Fibroblast of lung (primary cell): ENCODE data around the gene LCNL1. TPM values are rescaled to one million over a fixed set of nuclear protein-coding genes. Genes with fewer than 3 reads are reported as not detected.

Experiments used
- DNase-seq, 2 donors: peaks; one replicate each; pipeline versions ENCODE4 v3.0.0 to v3.0.0-alpha.2; 2010; ENCODE audit warnings: low read depth in 2 of 2
- H2AFZ ChIP-seq: 2 replicates; pipeline ENCODE4 v1.5.1; 2012; ENCODE audit warnings: low read length, control low read depth, inconsistent platforms
- H3K27ac ChIP-seq: 2 replicates; pipeline ENCODE4 v1.5.1; 2011; ENCODE audit warnings: low read length, control low read depth; ENCODE audit not compliant: insufficient read depth
- H3K27me3 ChIP-seq: 2 replicates; pipeline ENCODE4 v1.5.1; 2011; ENCODE audit warnings: mild to moderate bottlenecking, low read length; ENCODE audit not compliant: control insufficient read depth, insufficient read depth
- H3K36me3 ChIP-seq: 2 replicates; pipeline ENCODE4 v1.5.1; 2011; ENCODE audit warnings: low read length; ENCODE audit not compliant: control insufficient read depth, insufficient read depth
- H3K4me1 ChIP-seq: 2 replicates; pipeline ENCODE4 v1.5.1; 2011; ENCODE audit warnings: low read length; ENCODE audit not compliant: control insufficient read depth, insufficient read depth; ENCODE audit errors: extremely low read depth
- H3K4me2 ChIP-seq: 2 replicates; pipeline ENCODE4 v1.5.1; 2011; ENCODE audit warnings: low read length, control low read depth; ENCODE audit not compliant: insufficient read depth; ENCODE audit errors: extremely low read depth
- H3K4me3 ChIP-seq, 4 experiments: fragments of 200-600 bp in 1 of 4; sonication (generic) in 1 of 4; replicated peaks in 1 of 4; 2 replicates each; pipeline ENCODE4 v1.5.1; 2011 to 2016; ENCODE audit warnings: low read length in 4 of 4, low read depth in 3 of 4, mild to moderate bottlenecking in 3 of 4, control low read depth in 2 of 4, inconsistent platforms in 1 of 4, mixed read lengths in 1 of 4; ENCODE audit not compliant: insufficient read depth in 1 of 4; ENCODE audit errors: control extremely low read depth in 1 of 4
- H3K79me2 ChIP-seq: 2 replicates; pipeline ENCODE4 v1.5.1; 2012; ENCODE audit warnings: mild to moderate bottlenecking, low read length, inconsistent platforms; ENCODE audit not compliant: control insufficient read depth, insufficient read depth
- H3K9ac ChIP-seq: 2 replicates; pipeline ENCODE4 v1.5.1; 2011; ENCODE audit warnings: mild to moderate bottlenecking, low read length, control low read depth; ENCODE audit not compliant: insufficient read depth
- H3K9me3 ChIP-seq: 2 replicates; pipeline ENCODE4 v1.5.1; 2012; ENCODE audit warnings: low read depth, low read length; ENCODE audit not compliant: control insufficient read depth, insufficient read depth
- H4K20me1 ChIP-seq: 2 replicates; pipeline ENCODE4 v1.5.1; 2011; ENCODE audit warnings: low read length; ENCODE audit not compliant: control insufficient read depth, insufficient read depth; ENCODE audit errors: extremely low read depth
- CTCF ChIP-seq, 2 donors: IDR thresholded peaks in 1 of 2; conservative IDR thresholded peaks in 1 of 2; 1 replicate in 1 of 2; 2 replicates in 1 of 2; pipeline ENCODE4 v1.5.1; 2011 to 2012; ENCODE audit warnings: low read length in 2 of 2, control low read depth in 1 of 2, inconsistent platforms in 1 of 2, low read depth in 1 of 2, mild to moderate bottlenecking in 1 of 2
- EZH2 ChIP-seq: IDR thresholded peaks from 2 replicates; pipeline ENCODE4 v1.5.1; 2012; ENCODE audit warnings: low read length, control low read depth, mild to moderate bottlenecking; ENCODE audit errors: missing control alignments
- polyA plus RNA-seq, 2 donors: library from polyadenylated mRNA; depleted of rRNA in 1 of 2; stranded (reverse) in 1 of 2; unstranded in 1 of 2; fragments of >200 nt; gene quantifications; 2 replicates each; pipeline ENCODE4 v1.2.1, GENCODE V29; 2011 to 2012; ENCODE audit warnings: missing spikeins in 1 of 2
- total RNA-seq: library from RNA; depleted of rRNA; stranded (reverse); fragments of >200 nt; gene quantifications from 2 replicates; pipeline ENCODE4 v1.2.1, GENCODE V29; 2014

The LCNL1 gene
- total and polyA plus RNA-seq, 2 donors (not counting 1 experiment from before 2014, with no cell fraction given): 1.4 to 6.3 TPM

GRCh38 chr9:137014166-137014565 is 31.4 kb downstream of the LCNL1 start:
- TF ChIP-seq EZH2 (no peak), CTCF (conservative IDR thresholded peaks at IDR 0.05 in 1 of 2, IDR thresholded peaks at IDR 0.05 in 1 of 2; ENCODE audit: low read depth in 1 of 2, low read length in 2 of 2) (no peak)
- H3K9ac ChIP-seq: no peak overlapping the region
- H3K9me3 ChIP-seq: no peaks in the 10 kb centered on the region
- H3K27me3 ChIP-seq: no peaks in the 10 kb centered on the region
- H4K20me1 ChIP-seq: no peaks in the 10 kb centered on the region
- H3K4me3 ChIP-seq: no peak overlapping the region
- H3K4me1 ChIP-seq: no peaks in the 10 kb centered on the region
- H3K4me2 ChIP-seq: no peak overlapping the region
- H3K27ac ChIP-seq: no peak overlapping the region
- H3K36me3 ChIP-seq: peaks cover 16% of the 10 kb centered on the region
- no peaks in the 10 kb centered on the region for H3K79me2 ChIP-seq
- H2AFZ ChIP-seq: no peak overlapping the region
- no peak for DNase-seq

GRCh38 chr9:137014776-137015539 is 32.2 kb downstream of the LCNL1 start:
- no peaks in the 10 kb centered on the region for H3K4me1 ChIP-seq
- no peaks in the 10 kb centered on the region for H4K20me1 ChIP-seq
- peaks cover 12% of the 10 kb centered on the region for H3K36me3 ChIP-seq
- no peak overlapping the region for H3K27ac ChIP-seq
- no peaks in the 10 kb centered on the region for H3K79me2 ChIP-seq
- no peak overlapping the region for H2AFZ ChIP-seq
- H3K9ac ChIP-seq: no peak overlapping the region
- H3K27me3 ChIP-seq: no peaks in the 10 kb centered on the region
- TF ChIP-seq CTCF (conservative IDR thresholded peaks at IDR 0.05 in 1 of 2, IDR thresholded peaks at IDR 0.05 in 1 of 2; ENCODE audit: low read depth in 1 of 2, low read length in 2 of 2) (no peak), EZH2 (no peak)
- no peaks in the 10 kb centered on the region for H3K9me3 ChIP-seq
- H3K4me3 ChIP-seq: no peak overlapping the region
- no peak for DNase-seq
- no peak overlapping the region for H3K4me2 ChIP-seq

GRCh38 chr9:137015540-137015930 is 32.7 kb downstream of the LCNL1 start:
- H2AFZ ChIP-seq: no peak overlapping the region
- H3K9ac ChIP-seq: no peak overlapping the region
- no peaks in the 10 kb centered on the region for H3K4me1 ChIP-seq
- H3K9me3 ChIP-seq: no peaks in the 10 kb centered on the region
- H3K4me2 ChIP-seq: no peak overlapping the region
- H3K79me2 ChIP-seq: no peaks in the 10 kb centered on the region
- H3K27ac ChIP-seq: no peak overlapping the region
- DNase-seq: no peak
- H3K36me3 ChIP-seq: peaks cover 12% of the 10 kb centered on the region
- TF ChIP-seq EZH2 (no peak), CTCF (conservative IDR thresholded peaks at IDR 0.05 in 1 of 2, IDR thresholded peaks at IDR 0.05 in 1 of 2; ENCODE audit: low read depth in 1 of 2, low read length in 2 of 2) (no peak)
- no peaks in the 10 kb centered on the region for H4K20me1 ChIP-seq
- no peaks in the 10 kb centered on the region for H3K27me3 ChIP-seq
- H3K4me3 ChIP-seq: no peak overlapping the region
